GM23338 (cell line): ENCODE data around the gene PRLH. TPM values are rescaled to one million over a fixed set of nuclear protein-coding genes. Genes with fewer than 3 reads are reported as not detected.

Experiments used
- ATAC-seq: fragments of 200-7000 bp; cut with Tn5 transposase; 3 replicates; pipeline ENCODE4 v1.9.1; 2020
- DNase-seq: peaks from one replicate; pipeline ENCODE4 v3.0.0-alpha.2; 2015; ENCODE audit warnings: low spot score
- H2AFZ ChIP-seq: fragments of 200-600 bp; sonication (generic); 2 replicates; pipeline ENCODE4 v1.8.0; 2016; ENCODE audit warnings: antibody characterized with exemption, mild to moderate bottlenecking, moderate library complexity
- H3F3A ChIP-seq: fragments of 200-600 bp; sonication (generic); replicated peaks from 2 replicates; pipeline ENCODE4 v1.8.0; 2017; ENCODE audit warnings: antibody characterized with exemption, mixed run types, low read depth
- H3K27ac ChIP-seq: fragments of 200-600 bp; sonication (generic); 2 replicates; pipeline ENCODE4 v1.6.1; 2016; ENCODE audit warnings: low read depth
- H3K27me3 ChIP-seq: fragments of 200-600 bp; sonication (generic); 2 replicates; pipeline ENCODE4 v1.8.0; 2016; ENCODE audit warnings: mild to moderate bottlenecking, mixed run types, moderate library complexity; ENCODE audit not compliant: insufficient read depth
- H3K36me3 ChIP-seq: fragments of 200-600 bp; sonication (generic); 2 replicates; pipeline ENCODE4 v1.8.0; 2016; ENCODE audit warnings: mild to moderate bottlenecking; ENCODE audit not compliant: insufficient read depth
- H3K4me1 ChIP-seq: fragments of 200-600 bp; sonication (generic); 2 replicates; pipeline ENCODE4 v1.8.0; 2016; ENCODE audit warnings: mild to moderate bottlenecking, moderate library complexity; ENCODE audit not compliant: insufficient read depth
- H3K4me2 ChIP-seq: fragments of 200-600 bp; sonication (generic); 2 replicates; pipeline ENCODE4 v1.7.1; 2017; ENCODE audit warnings: mixed run types
- H3K4me3 ChIP-seq: fragments of 200-600 bp; sonication (generic); 2 replicates; pipeline ENCODE4 v1.6.1; 2016; ENCODE audit warnings: mixed run types
- H3K79me2 ChIP-seq: fragments of 200-600 bp; sonication (generic); replicated peaks from 2 replicates; pipeline ENCODE4 v1.8.0; 2017; ENCODE audit warnings: mild to moderate bottlenecking; ENCODE audit not compliant: insufficient read depth
- H3K9me2 ChIP-seq: fragments of 200-600 bp; sonication (generic); 2 replicates; pipeline ENCODE4 v1.8.0; 2017; ENCODE audit not compliant: insufficient read depth
- H4K20me1 ChIP-seq: fragments of 200-600 bp; sonication (generic); replicated peaks from 2 replicates; pipeline ENCODE4 v1.8.0; 2017; ENCODE audit warnings: mild to moderate bottlenecking; ENCODE audit not compliant: insufficient read depth
- H3K27ac Mint-ChIP-seq: 2 replicates; pipeline ENCODE4 v1.8.0; 2020; ENCODE audit warnings: inconsistent platforms, mild to moderate bottlenecking, moderate library complexity, mixed read lengths
- H3K27me3 Mint-ChIP-seq: 3 replicates; pipeline ENCODE4 v1.8.0; 2022; ENCODE audit warnings: low read depth, mild to moderate bottlenecking, moderate library complexity, mixed read lengths, inconsistent platforms; ENCODE audit not compliant: insufficient read depth, poor library complexity
- H3K36me3 Mint-ChIP-seq: 3 replicates; pipeline ENCODE4 v1.8.0; 2021; ENCODE audit warnings: low read depth, mild to moderate bottlenecking, inconsistent platforms, moderate library complexity, mixed read lengths
- H3K4me1 Mint-ChIP-seq: 3 replicates; pipeline ENCODE4 v1.8.0; 2020; ENCODE audit warnings: mild to moderate bottlenecking, inconsistent platforms, mixed read lengths
- H3K4me3 Mint-ChIP-seq: 3 replicates; pipeline ENCODE4 v1.8.0; 2021; ENCODE audit warnings: moderate library complexity, mild to moderate bottlenecking, inconsistent platforms, mixed read lengths
- H3K9me3 Mint-ChIP-seq: 3 replicates; pipeline ENCODE4 v1.8.0; 2020; ENCODE audit warnings: moderate library complexity, mild to moderate bottlenecking, inconsistent platforms, mixed read lengths
- CREB1 ChIP-seq: fragments of 250-450 bp; sonication (Bioruptor Pico); IDR thresholded peaks from 2 replicates; pipeline ENCODE4 v1.5.0; 2020; ENCODE audit warnings: low read depth, mild to moderate bottlenecking, moderate library complexity
- CTCF ChIP-seq, 2 experiments: fragments of 200-600 bp in 1 of 2; sonication (generic) in 1 of 2; conservative IDR thresholded peaks; 2 replicates each; pipeline versions ENCODE4 v1.5.1 to v1.6.1; 2016 to 2017; ENCODE audit warnings: antibody characterized with exemption in 2 of 2, low read depth in 2 of 2, mild to moderate bottlenecking in 2 of 2, moderate library complexity in 1 of 2
- ETS1 ChIP-seq: IDR thresholded peaks from 2 replicates; pipeline ENCODE4 v1.6.1; 2016; ENCODE audit warnings: antibody characterized with exemption
- EZH2 ChIP-seq: fragments of 200-600 bp; sonication (generic); IDR thresholded peaks from one replicate; pipeline ENCODE4 v1.8.0; 2017; ENCODE audit warnings: antibody characterized with exemption, mild to moderate bottlenecking, low read depth; ENCODE audit not compliant: unreplicated experiment
- EZH2phosphoT487 ChIP-seq: fragments of 200-600 bp; sonication (generic); IDR thresholded peaks from one replicate; pipeline ENCODE4 v1.8.1; 2018; ENCODE audit warnings: antibody characterized with exemption; ENCODE audit not compliant: unreplicated experiment
- JUNB ChIP-seq: IDR thresholded peaks from one replicate; pipeline ENCODE4 v1.6.1; 2016; ENCODE audit warnings: antibody characterized with exemption; ENCODE audit not compliant: unreplicated experiment
- NANOG ChIP-seq: IDR thresholded peaks from 2 replicates; pipeline ENCODE4 v1.6.1; 2016; ENCODE audit warnings: antibody characterized with exemption, borderline replicate concordance
- POLR2AphosphoS5 ChIP-seq: IDR thresholded peaks from 2 replicates; pipeline ENCODE4 v1.6.1; 2016; ENCODE audit warnings: antibody characterized with exemption, low read depth
- REST ChIP-seq: IDR thresholded peaks from one replicate; pipeline ENCODE4 v1.6.1; 2018; ENCODE audit warnings: antibody characterized with exemption; ENCODE audit not compliant: unreplicated experiment
- STAT1 ChIP-seq: IDR thresholded peaks from one replicate; pipeline ENCODE4 v1.6.1; 2016; ENCODE audit warnings: antibody characterized with exemption; ENCODE audit not compliant: unreplicated experiment
- ZNF114 ChIP-seq: fragments of 250-450 bp; sonication (Bioruptor Pico); IDR thresholded peaks from 2 replicates; pipeline ENCODE4 v1.5.0; 2020; ENCODE audit warnings: mild to moderate bottlenecking, moderate library complexity
- ZNF331 ChIP-seq: fragments of 250-450 bp; sonication (Bioruptor Pico); IDR thresholded peaks from 2 replicates; pipeline ENCODE4 v1.5.0; 2020; ENCODE audit warnings: low read depth, mild to moderate bottlenecking, moderate library complexity
- ZNF462 ChIP-seq: fragments of 250-450 bp; sonication (Bioruptor Pico); IDR thresholded peaks from 2 replicates; pipeline ENCODE4 v1.5.0; 2020; ENCODE audit warnings: mild to moderate bottlenecking, moderate library complexity
- polyA plus RNA-seq: library from polyadenylated mRNA; unstranded; fragments of >200 nt; fragmentation: Nextera tagmentation; extraction: Ambion mirVana; gene quantifications from 2 replicates; pipeline ENCODE4 v1.2.1, GENCODE V29; 2016
- total RNA-seq: library from RNA; depleted of rRNA; stranded (reverse); fragments of >200 nt; shearing (Covaris generic); gene quantifications from 2 replicates; pipeline ENCODE4 v1.2.3, GENCODE V29; 2014

Gene PRLH
- total and polyA plus RNA-seq, 2 experiments from 2014 or later: not detected

GRCh38 chr2:237527233-237527632 lies 39.1 kb upstream of the PRLH start:
- Histone ChIP-seq H3K4me2 (no peak overlapping the region), H4K20me1 (no peaks in the 10 kb centered on the region), H3K27ac (no peak overlapping the region), H3K79me2 (no peaks in the 10 kb centered on the region), H3K4me1 (no peaks in the 10 kb centered on the region), H3K9me2 (no peaks in the 10 kb centered on the region), H3K4me3 (no peak overlapping the region), H3K36me3 (no peaks in the 10 kb centered on the region; the same call in 1 of the 2 replicates), H3F3A (no peaks in the 10 kb centered on the region), H2AFZ (no peak overlapping the region), H3K27me3 (no peaks in the 10 kb centered on the region)
- H3K27me3 Mint-ChIP-seq: peaks cover 5% of the 10 kb centered on the region
- DNase-seq: no peak
- H3K9me3 Mint-ChIP-seq: no peaks in the 10 kb centered on the region
- no peak for ATAC-seq
- H3K27ac Mint-ChIP-seq: no peak overlapping the region
- TF ChIP-seq EZH2phosphoT487 (no peak), NANOG (no peak), POLR2AphosphoS5 (no peak), EZH2 (no peak), STAT1 (no peak), ETS1 (no peak), REST (no peak), CREB1 (CRISPR knock-in tag) (no peak), ZNF462 (no peak), ZNF114 (CRISPR knock-in tag) (no peak), JUNB (no peak), CTCF (conservative IDR thresholded peaks at IDR 0.05; ENCODE audit: low read depth in 2 of 2) (no peak), ZNF331 (no peak)
- no peak overlapping the region for H3K4me3 Mint-ChIP-seq
- peaks cover 6% of the 10 kb centered on the region for H3K4me1 Mint-ChIP-seq
- peaks cover 3% of the 10 kb centered on the region; the same call in 1 of the 3 replicates for H3K36me3 Mint-ChIP-seq
